Ishikawa (cell line): ENCODE measurements around the gene ELANE.

Experiments used
- CEBPB ChIP-seq: IDR thresholded peaks from 2 replicates; pipeline ENCODE4 v1.6.1; 2012
- CREB1 ChIP-seq: IDR thresholded peaks from 2 replicates; pipeline ENCODE4 v1.6.1; 2012; ENCODE audit warnings: low read depth
- EGR1 ChIP-seq: IDR thresholded peaks from 2 replicates; pipeline ENCODE4 v1.6.1; 2012
- EP300 ChIP-seq: IDR thresholded peaks from 2 replicates; pipeline ENCODE4 v1.6.1; 2012; ENCODE audit warnings: borderline replicate concordance
- FOXM1 ChIP-seq: IDR thresholded peaks from 2 replicates; pipeline ENCODE4 v1.6.1; 2012; ENCODE audit warnings: low read depth, borderline replicate concordance
- MAX ChIP-seq: IDR thresholded peaks from 2 replicates; pipeline ENCODE4 v1.6.1; 2012
- NFIC ChIP-seq: IDR thresholded peaks from 2 replicates; pipeline ENCODE4 v1.6.1; 2012
- RAD21 ChIP-seq: IDR thresholded peaks from 2 replicates; pipeline ENCODE4 v1.6.1; 2012; ENCODE audit warnings: low read depth
- TAF1 ChIP-seq: IDR thresholded peaks from 2 replicates; pipeline ENCODE4 v1.6.1; 2012; ENCODE audit warnings: low read depth, mild to moderate bottlenecking
- TCF12 ChIP-seq: IDR thresholded peaks from 2 replicates; pipeline ENCODE4 v1.6.1; 2012; ENCODE audit warnings: low read depth
- TEAD4 ChIP-seq: IDR thresholded peaks from 2 replicates; pipeline ENCODE4 v1.6.1; 2012
- USF1 ChIP-seq: IDR thresholded peaks from 2 replicates; pipeline ENCODE4 v1.6.1; 2012
- YY1 ChIP-seq: IDR thresholded peaks from 2 replicates; pipeline ENCODE4 v1.6.1; 2012; ENCODE audit warnings: low read depth
- ZBTB7A ChIP-seq: IDR thresholded peaks from 2 replicates; pipeline ENCODE4 v1.6.1; 2012; ENCODE audit warnings: low read depth
- TF ChIP-seq, protein P1 (sequence below): IDR thresholded peaks from 2 replicates; pipeline ENCODE4 v1.6.1; 2012; ENCODE audit warnings: low read depth, mild to moderate bottlenecking

The ELANE gene

DNA sequence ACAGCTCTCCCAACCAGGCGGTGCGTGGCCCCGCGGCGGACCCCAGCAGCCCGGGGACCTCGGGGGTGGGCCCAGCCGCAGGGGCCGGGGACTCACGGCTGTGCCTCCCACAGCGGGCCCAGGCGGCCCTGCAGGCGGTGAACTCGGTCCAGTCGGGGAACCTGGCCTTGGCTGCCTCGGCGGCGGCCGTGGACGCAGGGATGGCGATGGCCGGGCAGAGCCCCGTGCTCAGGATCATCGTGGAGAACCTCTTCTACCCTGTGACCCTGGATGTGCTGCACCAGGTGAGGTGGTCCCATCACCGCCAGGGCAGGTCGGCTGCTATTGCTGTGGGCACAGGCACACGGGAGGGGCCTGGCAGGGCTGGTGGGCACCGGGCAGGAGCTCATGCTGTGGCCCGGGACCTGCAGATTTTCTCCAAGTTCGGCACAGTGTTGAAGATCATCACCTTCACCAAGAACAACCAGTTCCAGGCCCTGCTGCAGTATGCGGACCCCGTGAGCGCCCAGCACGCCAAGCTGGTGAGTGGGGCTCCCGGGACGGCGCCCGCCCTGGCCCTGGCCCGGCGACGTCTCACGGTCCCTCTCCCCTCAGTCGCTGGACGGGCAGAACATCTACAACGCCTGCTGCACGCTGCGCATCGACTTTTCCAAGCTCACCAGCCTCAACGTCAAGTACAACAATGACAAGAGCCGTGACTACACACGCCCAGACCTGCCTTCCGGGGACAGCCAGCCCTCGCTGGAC is 47.5 kb upstream of the ELANE start:
- TF ChIP-seq, protein P1, sequence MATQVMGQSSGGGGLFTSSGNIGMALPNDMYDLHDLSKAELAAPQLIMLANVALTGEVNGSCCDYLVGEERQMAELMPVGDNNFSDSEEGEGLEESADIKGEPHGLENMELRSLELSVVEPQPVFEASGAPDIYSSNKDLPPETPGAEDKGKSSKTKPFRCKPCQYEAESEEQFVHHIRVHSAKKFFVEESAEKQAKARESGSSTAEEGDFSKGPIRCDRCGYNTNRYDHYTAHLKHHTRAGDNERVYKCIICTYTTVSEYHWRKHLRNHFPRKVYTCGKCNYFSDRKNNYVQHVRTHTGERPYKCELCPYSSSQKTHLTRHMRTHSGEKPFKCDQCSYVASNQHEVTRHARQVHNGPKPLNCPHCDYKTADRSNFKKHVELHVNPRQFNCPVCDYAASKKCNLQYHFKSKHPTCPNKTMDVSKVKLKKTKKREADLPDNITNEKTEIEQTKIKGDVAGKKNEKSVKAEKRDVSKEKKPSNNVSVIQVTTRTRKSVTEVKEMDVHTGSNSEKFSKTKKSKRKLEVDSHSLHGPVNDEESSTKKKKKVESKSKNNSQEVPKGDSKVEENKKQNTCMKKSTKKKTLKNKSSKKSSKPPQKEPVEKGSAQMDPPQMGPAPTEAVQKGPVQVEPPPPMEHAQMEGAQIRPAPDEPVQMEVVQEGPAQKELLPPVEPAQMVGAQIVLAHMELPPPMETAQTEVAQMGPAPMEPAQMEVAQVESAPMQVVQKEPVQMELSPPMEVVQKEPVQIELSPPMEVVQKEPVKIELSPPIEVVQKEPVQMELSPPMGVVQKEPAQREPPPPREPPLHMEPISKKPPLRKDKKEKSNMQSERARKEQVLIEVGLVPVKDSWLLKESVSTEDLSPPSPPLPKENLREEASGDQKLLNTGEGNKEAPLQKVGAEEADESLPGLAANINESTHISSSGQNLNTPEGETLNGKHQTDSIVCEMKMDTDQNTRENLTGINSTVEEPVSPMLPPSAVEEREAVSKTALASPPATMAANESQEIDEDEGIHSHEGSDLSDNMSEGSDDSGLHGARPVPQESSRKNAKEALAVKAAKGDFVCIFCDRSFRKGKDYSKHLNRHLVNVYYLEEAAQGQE: no peak
- no peak for TF ChIP-seq CEBPB
- TF ChIP-seq EP300: no peak
- TF ChIP-seq RAD21: no peak
- no peak for TF ChIP-seq CREB1
- TF ChIP-seq MAX: no peak
- no peak for TF ChIP-seq TCF12
- no peak for TF ChIP-seq FOXM1
- TF ChIP-seq TAF1: no peak
- TF ChIP-seq NFIC: no peak
- TF ChIP-seq ZBTB7A: no peak
- no peak for TF ChIP-seq USF1
- no peak for TF ChIP-seq EGR1
- no peak for TF ChIP-seq TEAD4
- no peak for TF ChIP-seq YY1

- TF ChIP-seq USF1 (no peak), ZBTB7A (no peak), YY1 (no peak), FOXM1 (no peak), TCF12 (no peak), EP300 (no peak), NFIC (no peak), CREB1 (no peak), EGR1 (no peak), TAF1 (no peak), MAX (no peak), CEBPB (no peak), TEAD4 (no peak), RAD21 (no peak)
- TF ChIP-seq, protein P1: no peak
These were observed 46.9 kb upstream of the ELANE start for GRCh38 chr19:805166-805551.

- TF ChIP-seq, protein P1: no peak
- TF ChIP-seq CEBPB (no peak), FOXM1 (no peak)
These were observed 46.2 kb upstream of the ELANE start for GRCh38 chr19:805600-806550.
